HEK293 (cell line): ENCODE measurements around the gene CFAP99.
A peak's percentile ranks its signal among the peaks of the same experiment; 100 is the strongest.

Experiments
- CTCF ChIA-PET: fragments of 350-600 bp; formaldehyde crosslinking; extraction: SDS; loops from one replicate; lab custom pipeline; 2021; ENCODE audit warnings: antibody characterized with exemption; lab: Yijun Ruan, JAX
- POLR2A ChIA-PET: fragments of 300-600 bp; formaldehyde crosslinking; extraction: SDS; loops from one replicate; lab custom pipeline; 2020; ENCODE audit warnings: antibody characterized with exemption, inconsistent platforms; lab: Yijun Ruan, JAX
- H3K27ac ChIP-seq: fragments of 200-500 bp; sonication (Bioruptor generic); 2 replicates; pipeline ENCODE4 v1.5.1; 2014; ENCODE audit warnings: low read depth, low read length, control low read depth, inconsistent platforms; ENCODE audit errors: extremely low read depth
- H3K36me3 ChIP-seq, 2 experiments: fragments of 200-500 bp in 1 of 2; sonication (Bioruptor generic) in 1 of 2; 1 replicate in 1 of 2; 2 replicates in 1 of 2; pipeline ENCODE4 v1.5.1; 2014 to 2017; ENCODE audit warnings: inconsistent platforms in 2 of 2, low read length in 2 of 2; ENCODE audit not compliant: control insufficient read depth in 2 of 2, insufficient read depth in 1 of 2
- H3K4me1 ChIP-seq: fragments of 200-500 bp; sonication (Bioruptor generic); 2 replicates; pipeline ENCODE4 v1.5.1; 2014; ENCODE audit warnings: mild to moderate bottlenecking, low read length, inconsistent platforms; ENCODE audit not compliant: control insufficient read depth, insufficient read depth
- H3K4me3 ChIP-seq: 2 replicates; pipeline ENCODE4 v1.5.1; 2011; ENCODE audit warnings: low read depth, mild to moderate bottlenecking, control low read depth, low read length, moderate library complexity
- H3K9me3 ChIP-seq: fragments of 200-500 bp; sonication (Bioruptor generic); 2 replicates; pipeline ENCODE4 v1.5.1; 2014; ENCODE audit warnings: low read depth, low read length, inconsistent platforms; ENCODE audit not compliant: control insufficient read depth, insufficient read depth
- CTCF ChIP-seq: fragments of 450-650 bp; formaldehyde crosslinking; IDR thresholded peaks from 2 replicates; pipeline ENCODE4 v1.5.1; 2016; ENCODE audit warnings: missing biosample characterization, missing genetic modification characterization
- HOXD13 ChIP-seq: sonication (generic); formaldehyde crosslinking; IDR thresholded peaks from 2 replicates; pipeline ENCODE4 v1.8.0; 2022; ENCODE audit warnings: missing genetic modification reagents, borderline replicate concordance
- IKZF3 ChIP-seq: fragments of 450-650 bp; IDR thresholded peaks from 2 replicates; pipeline ENCODE4 v1.5.0; 2018; ENCODE audit warnings: missing biosample characterization, mild to moderate bottlenecking, missing genetic modification characterization, moderate library complexity
- KLF1 ChIP-seq: fragments of 450-650 bp; formaldehyde crosslinking; IDR thresholded peaks from 2 replicates; pipeline ENCODE4 v1.5.1; 2016; ENCODE audit warnings: missing biosample characterization, missing genetic modification characterization
- KLF16 ChIP-seq: fragments of 450-650 bp; formaldehyde crosslinking; IDR thresholded peaks from 2 replicates; pipeline ENCODE4 v1.5.1; 2017; ENCODE audit warnings: missing biosample characterization, missing genetic modification characterization
- KLF17 ChIP-seq: fragments of 450-650 bp; formaldehyde crosslinking; IDR thresholded peaks from 2 replicates; pipeline ENCODE4 v1.5.1; 2016; ENCODE audit warnings: missing biosample characterization, missing genetic modification characterization
- PRDM1 ChIP-seq: fragments of 450-650 bp; formaldehyde crosslinking; IDR thresholded peaks from 2 replicates; pipeline ENCODE4; 2016; ENCODE audit warnings: missing biosample characterization, missing genetic modification characterization
- RBAK ChIP-seq: fragments of 450-650 bp; formaldehyde crosslinking; IDR thresholded peaks from 2 replicates; pipeline ENCODE4 v1.5.1; 2016; ENCODE audit warnings: missing biosample characterization, missing genetic modification characterization
- ZBTB7A ChIP-seq: fragments of 450-650 bp; formaldehyde crosslinking; IDR thresholded peaks from 2 replicates; pipeline ENCODE4 v1.5.1; 2016; ENCODE audit warnings: low read depth, missing biosample characterization, missing genetic modification characterization
- ZIC2 ChIP-seq: fragments of 450-650 bp; formaldehyde crosslinking; IDR thresholded peaks from 2 replicates; pipeline ENCODE4 v1.5.1; 2016; ENCODE audit warnings: missing biosample characterization, missing genetic modification characterization
- ZNF10 ChIP-seq: fragments of 450-650 bp; formaldehyde crosslinking; IDR thresholded peaks from 2 replicates; pipeline ENCODE4 v1.5.1; 2017; ENCODE audit warnings: missing biosample characterization, missing genetic modification characterization
- ZNF146 ChIP-seq: fragments of 450-650 bp; formaldehyde crosslinking; IDR thresholded peaks from 2 replicates; pipeline ENCODE4 v1.5.1; 2016; ENCODE audit warnings: missing biosample characterization, missing genetic modification characterization
- ZNF155 ChIP-seq: fragments of 450-650 bp; formaldehyde crosslinking; IDR thresholded peaks from 2 replicates; pipeline ENCODE4 v1.5.1; 2016; ENCODE audit warnings: missing biosample characterization, missing genetic modification characterization
- ZNF169 ChIP-seq: fragments of 450-650 bp; formaldehyde crosslinking; IDR thresholded peaks from 2 replicates; pipeline ENCODE4 v1.5.1; 2016; ENCODE audit warnings: missing biosample characterization, missing genetic modification characterization
- ZNF221 ChIP-seq: fragments of 450-650 bp; formaldehyde crosslinking; IDR thresholded peaks from 2 replicates; pipeline ENCODE4 v1.5.1; 2017; ENCODE audit warnings: missing biosample characterization, missing genetic modification characterization, borderline replicate concordance
- ZNF266 ChIP-seq: fragments of 450-650 bp; formaldehyde crosslinking; IDR thresholded peaks from 2 replicates; pipeline ENCODE4 v1.5.1; 2016; ENCODE audit warnings: missing biosample characterization, missing genetic modification characterization, low read depth
- ZNF335 ChIP-seq: fragments of 450-650 bp; formaldehyde crosslinking; conservative IDR thresholded peaks from 2 replicates; pipeline ENCODE4 v1.5.1; 2016; ENCODE audit warnings: missing biosample characterization, missing genetic modification characterization
- ZNF37A ChIP-seq: fragments of 450-650 bp; IDR thresholded peaks from 2 replicates; pipeline ENCODE4 v1.5.1; 2018; ENCODE audit warnings: missing biosample characterization, missing genetic modification characterization
- ZNF416 ChIP-seq: fragments of 450-650 bp; formaldehyde crosslinking; IDR thresholded peaks from 2 replicates; pipeline ENCODE4 v1.5.1; 2016; ENCODE audit warnings: missing biosample characterization, missing genetic modification characterization
- ZNF426 ChIP-seq: fragments of 450-650 bp; formaldehyde crosslinking; IDR thresholded peaks from 2 replicates; pipeline ENCODE4 v1.5.1; 2017; ENCODE audit warnings: missing biosample characterization, missing genetic modification characterization, mild to moderate bottlenecking, inconsistent platforms, moderate library complexity
- ZNF48 ChIP-seq: fragments of 450-650 bp; formaldehyde crosslinking; IDR thresholded peaks from 2 replicates; pipeline ENCODE4 v1.5.1; 2016; ENCODE audit warnings: missing biosample characterization, missing genetic modification characterization
- ZNF513 ChIP-seq: fragments of 450-650 bp; IDR thresholded peaks from 2 replicates; pipeline ENCODE4 v1.5.1; 2018; ENCODE audit warnings: missing biosample characterization, missing genetic modification characterization
- ZNF626 ChIP-seq: fragments of 450-650 bp; sonication (Bioruptor Pico); formaldehyde crosslinking; IDR thresholded peaks from 2 replicates; pipeline ENCODE4 v1.5.1; 2018; ENCODE audit warnings: missing biosample characterization, missing genetic modification characterization, inconsistent platforms
- ZNF645 ChIP-seq: fragments of 450-650 bp; formaldehyde crosslinking; IDR thresholded peaks from 2 replicates; pipeline ENCODE4; 2016; ENCODE audit warnings: missing biosample characterization, missing genetic modification characterization
- ZSCAN5A ChIP-seq: fragments of 450-650 bp; formaldehyde crosslinking; IDR thresholded peaks from 2 replicates; pipeline ENCODE4 v1.5.1; 2016; ENCODE audit warnings: missing biosample characterization, missing genetic modification characterization

The CFAP99 gene

GRCh38 chr4:2437475-2438215, 18.9 kb downstream of the CFAP99 start:
- ChIA-PET CTCF (no interaction called here), POLR2A (interaction anchor here (1.3 kb wide), 1 partner anchor 31 kb away, joined by 3 read pairs; the partner anchor contains the start of gene RNF4)
- Histone ChIP-seq H3K27ac (no peak overlapping the region), H3K4me3 (no peak overlapping the region), H3K9me3 (no peaks in the 10 kb centered on the region), H3K4me1 (no peaks in the 10 kb centered on the region), H3K36me3 (no peaks in the 10 kb centered on the region)
- no peak for TF ChIP-seq PRDM1 (tag by site-specific recombination)
- TF ChIP-seq RBAK (tag by site-specific recombination), result no peak
- TF ChIP-seq ZNF155, result no peak
- TF ChIP-seq ZSCAN5A, result no peak
- TF ChIP-seq ZBTB7A, result no peak
- TF ChIP-seq ZNF221 (tag by site-specific recombination), result no peak
- TF ChIP-seq ZNF645, result no peak
- no peak for TF ChIP-seq ZNF416 (tag by site-specific recombination)
- TF ChIP-seq KLF17 (tag by site-specific recombination), result no peak
- no peak for TF ChIP-seq ZNF37A (tag by site-specific recombination)
- TF ChIP-seq ZNF146, result no peak
- no peak for TF ChIP-seq KLF1 (tag by site-specific recombination)
- TF ChIP-seq ZNF513 (tag by site-specific recombination), result no peak

- POLR2A ChIA-PET, result no interaction called here
- no peaks in the 10 kb centered on the region for H3K9me3 ChIP-seq
- H3K27ac ChIP-seq, result no peak overlapping the region
- H3K4me1 ChIP-seq, result no peaks in the 10 kb centered on the region
- no peak overlapping the region for H3K4me3 ChIP-seq
- CTCF ChIA-PET, result interaction anchor here (0.7 kb wide), 1 partner anchor 215 kb away, joined by 3 read pairs; no protein-coding TSS in a partner anchor
- H3K36me3 ChIP-seq, result no peaks in the 10 kb centered on the region
- no peak for TF ChIP-seq ZNF426 (tag by site-specific recombination)
- no peak for TF ChIP-seq HOXD13 (CRISPR knock-in tag)
- no peak for TF ChIP-seq IKZF3 (tag by site-specific recombination)
- no peak for TF ChIP-seq ZNF169 (tag by site-specific recombination)
- TF ChIP-seq ZIC2 (tag by site-specific recombination), result peak; percentile 87
- TF ChIP-seq ZNF626 (tag by site-specific recombination), result no peak
- TF ChIP-seq ZNF335, result peak; percentile 39; the same call in 1 of the 2 replicates
- no peak for TF ChIP-seq CTCF
- no peak for TF ChIP-seq ZSCAN5A
- TF ChIP-seq ZNF10 (tag by site-specific recombination), result 0 out of 2 replicates have a peak, but pooled peaks have one; percentile 29
- TF ChIP-seq ZNF266 (tag by site-specific recombination), result no peak
- TF ChIP-seq ZNF48 (tag by site-specific recombination), result no peak
- no peak for TF ChIP-seq KLF16 (tag by site-specific recombination)
These were observed 20.3 kb downstream of the CFAP99 start for GRCh38 chr4:2438822-2439718.
